ENCODE data around the gene IQGAP3. TPM values are rescaled to one million over a fixed set of nuclear protein-coding genes. Genes with fewer than 3 reads are reported as not detected.
"Not testable (repeated sequence)": the region's sequence is repeated elsewhere in the genome, so short reads cannot be mapped to it uniquely, and the experiment has no call there.

Gene IQGAP3
- total RNA-seq, 1 donor from 2014 or later: 11.8 TPM

GRCh38 chr1:156594190-156594589 is 21.8 kb upstream of the IQGAP3 start:
- no peak for ATAC-seq

DNA sequence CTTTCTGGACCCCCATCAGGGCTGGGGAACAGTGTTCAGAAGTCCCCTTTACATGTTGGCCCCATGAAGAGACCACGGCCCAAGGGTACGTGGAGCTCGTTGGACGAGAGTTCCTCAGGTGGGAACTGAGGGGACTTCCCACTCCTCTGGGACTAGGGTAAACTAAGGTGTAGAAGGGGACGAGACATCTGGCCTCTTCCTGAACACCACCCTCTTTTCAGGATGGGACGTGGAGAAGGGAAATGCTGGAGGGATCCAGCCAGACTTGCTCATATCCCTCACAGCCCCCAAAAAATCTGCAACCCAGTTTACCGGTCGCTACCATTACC is 21.3 kb upstream of the IQGAP3 start:
- no peak for ATAC-seq

DNA sequence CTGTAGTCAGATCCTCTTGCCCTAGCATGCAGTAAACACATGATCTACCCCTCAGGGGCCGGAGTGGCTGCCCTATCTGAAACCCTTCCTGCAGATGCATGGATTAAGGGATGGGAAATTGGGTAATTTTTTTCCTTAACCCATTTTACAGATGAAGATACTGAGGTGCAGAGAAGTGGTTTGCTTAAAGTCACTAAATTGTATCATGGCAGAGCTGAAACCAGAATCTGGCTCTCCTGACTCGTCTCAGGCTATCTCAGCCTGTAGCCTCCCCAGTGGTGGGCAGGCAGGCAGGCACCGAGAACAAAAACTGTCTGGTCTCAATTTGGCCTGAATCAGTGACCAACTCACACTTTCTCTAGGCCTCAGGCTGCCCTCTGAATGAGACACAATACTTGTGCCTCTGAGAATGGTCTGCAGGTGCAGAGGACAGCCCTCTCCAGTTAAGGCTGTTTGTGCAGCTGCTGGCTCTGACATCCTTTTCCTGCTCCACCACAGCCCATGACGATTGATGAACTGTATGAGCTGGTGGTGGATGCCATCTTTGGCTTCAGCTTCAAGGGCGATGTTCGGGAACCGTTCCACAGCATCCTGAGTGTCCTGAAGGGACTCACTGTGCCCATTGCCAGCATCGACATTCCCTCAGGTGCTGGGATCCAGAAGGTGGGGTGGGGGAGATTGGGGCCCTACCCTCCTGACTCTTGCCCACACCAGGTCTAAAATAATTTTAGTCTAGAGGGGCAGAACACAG is 20.7 kb upstream of the IQGAP3 start:
- ATAC-seq: peak; percentile 19

DNA sequence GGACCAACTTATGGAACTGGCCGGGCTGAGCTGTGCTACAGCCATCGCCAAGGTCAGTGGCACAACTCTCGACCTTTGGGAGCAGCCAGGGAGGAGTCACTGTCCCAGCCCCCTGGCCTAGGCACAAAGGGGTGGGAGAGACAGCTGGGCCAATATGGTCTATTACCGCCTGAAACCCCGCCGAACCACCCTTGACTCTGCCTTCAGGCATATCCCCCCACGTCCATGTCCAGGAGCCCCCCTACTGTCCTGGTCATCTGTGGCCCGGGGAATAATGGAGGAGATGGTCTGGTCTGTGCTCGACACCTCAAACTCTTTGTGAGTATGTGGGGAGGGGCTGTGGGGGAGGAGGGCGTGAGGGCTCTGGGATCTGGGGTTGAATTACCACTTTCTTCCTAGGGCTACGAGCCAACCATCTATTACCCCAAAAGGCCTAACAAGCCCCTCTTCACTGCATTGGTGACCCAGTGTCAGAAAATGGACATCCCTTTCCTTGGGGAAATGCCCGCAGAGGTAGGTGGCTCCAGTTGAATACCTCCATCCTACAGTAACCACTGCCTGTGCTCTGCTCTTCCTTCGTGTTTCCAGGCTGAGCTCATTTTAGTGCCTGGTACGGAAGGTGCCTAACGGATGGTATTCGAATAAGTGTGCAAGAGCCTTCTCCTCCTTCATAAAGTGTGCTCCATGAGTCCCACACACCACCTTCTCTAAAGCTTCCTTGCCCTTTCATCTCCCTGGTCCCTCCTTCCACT is 20.0 kb upstream of the IQGAP3 start:
- ATAC-seq: peak; percentile 2

- peak; percentile 87 for ATAC-seq
These were observed 19.2 kb upstream of the IQGAP3 start, which contains the start of gene NAXE for GRCh38 chr1:156591432-156592157. Gene NAXE, plus strand, starts transcription at chr1:156591776. Its CDS starts 29 bp downstream, at chr1:156591805.

DNA sequence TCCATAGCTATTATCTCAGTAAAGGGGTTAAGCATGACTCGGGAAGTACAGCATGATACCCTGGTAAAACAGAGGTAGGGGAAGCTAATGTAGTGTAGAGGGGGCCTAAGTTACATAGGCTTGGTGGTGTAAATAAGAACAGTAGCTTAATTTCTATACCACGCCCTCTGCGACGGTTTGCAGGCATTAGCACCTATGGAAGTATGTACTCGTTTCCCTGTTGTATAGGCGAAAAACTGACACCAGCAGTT is 18.7 kb upstream of the IQGAP3 start:
- ATAC-seq: no peak

- no peak for ATAC-seq
These were observed 18.2 kb upstream of the IQGAP3 start for GRCh38 chr1:156590326-156591180.

GRCh38 chr1:156589546-156589945 is 17.2 kb upstream of the IQGAP3 start:
- no peak for ATAC-seq

DNA sequence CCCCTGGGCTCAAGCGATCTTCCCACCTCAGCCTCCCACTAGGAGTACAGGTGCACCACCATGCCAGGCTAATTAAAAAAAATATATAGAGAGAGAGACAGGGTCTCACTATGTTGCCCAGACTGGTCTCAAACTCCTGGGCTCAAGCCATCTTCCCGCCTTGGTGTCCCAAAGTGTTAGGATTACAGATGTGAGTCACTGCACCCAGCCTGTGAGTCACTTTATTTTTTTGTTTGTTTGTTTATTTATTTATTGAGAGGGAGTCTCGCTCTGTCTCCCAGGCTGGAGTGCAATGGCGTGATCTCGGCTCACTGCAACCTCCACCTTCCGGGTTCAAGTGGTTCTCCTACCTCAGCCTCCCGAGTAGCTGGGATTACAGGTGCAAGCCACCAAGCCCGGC is 15.6 kb upstream of the IQGAP3 start:
- not testable (repeated sequence) for ATAC-seq

DNA sequence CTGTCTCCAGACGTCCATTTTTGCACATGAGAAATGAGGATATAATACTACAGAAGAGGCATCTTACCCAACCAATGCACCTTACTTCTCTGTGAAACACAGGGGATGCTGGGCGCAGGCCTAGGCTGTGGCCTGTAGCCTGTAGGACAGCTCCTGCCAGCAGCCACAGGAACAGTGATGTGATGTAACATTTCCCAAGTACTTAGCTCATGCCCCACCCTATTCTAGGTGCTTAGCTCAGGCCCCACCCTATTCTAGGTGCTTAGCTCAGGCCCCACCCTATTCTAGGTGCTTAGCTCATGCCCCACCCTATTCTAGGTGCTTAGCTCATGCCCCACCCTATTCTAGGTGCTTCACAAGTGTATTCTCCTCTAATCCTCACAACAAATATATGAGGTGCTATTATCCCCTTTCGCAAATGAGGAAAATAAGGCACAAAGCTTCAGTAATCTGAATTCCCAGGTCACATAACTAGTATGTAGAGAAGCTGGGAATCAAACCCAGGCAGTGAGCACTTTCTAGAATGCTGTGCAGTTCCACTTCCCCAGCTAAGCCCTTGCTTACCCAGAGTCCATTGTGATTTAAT is 14.6 kb upstream of the IQGAP3 start:
- ATAC-seq: peak; percentile 84

GRCh38 chr1:156586323-156586722 is 14.0 kb upstream of the IQGAP3 start:
- ATAC-seq: peak; percentile 4

DNA sequence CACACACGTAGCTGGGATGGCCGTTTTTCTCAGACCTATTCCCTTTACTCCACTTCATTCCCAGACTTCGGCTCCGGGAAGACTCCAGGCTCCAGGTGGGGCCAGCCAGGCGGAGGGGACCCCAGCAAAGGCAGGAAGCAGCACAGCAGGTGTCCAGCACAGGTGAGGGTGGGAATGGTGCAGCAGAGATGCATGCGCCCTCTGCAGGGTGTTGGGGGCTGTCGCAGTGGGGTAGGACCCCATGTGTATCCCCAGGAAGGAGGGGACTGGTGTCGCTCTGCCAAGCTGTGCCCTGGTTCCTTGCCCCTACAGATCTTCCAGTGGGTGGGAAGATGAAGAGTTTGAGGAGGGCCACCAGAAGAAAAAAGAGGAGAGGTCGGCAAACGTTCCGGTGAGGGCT is 12.4 kb upstream of the IQGAP3 start:
- ATAC-seq: no peak

GRCh38 chr1:156583821-156584622 is 11.7 kb upstream of the IQGAP3 start:
- ATAC-seq: peak; percentile 48

DNA sequence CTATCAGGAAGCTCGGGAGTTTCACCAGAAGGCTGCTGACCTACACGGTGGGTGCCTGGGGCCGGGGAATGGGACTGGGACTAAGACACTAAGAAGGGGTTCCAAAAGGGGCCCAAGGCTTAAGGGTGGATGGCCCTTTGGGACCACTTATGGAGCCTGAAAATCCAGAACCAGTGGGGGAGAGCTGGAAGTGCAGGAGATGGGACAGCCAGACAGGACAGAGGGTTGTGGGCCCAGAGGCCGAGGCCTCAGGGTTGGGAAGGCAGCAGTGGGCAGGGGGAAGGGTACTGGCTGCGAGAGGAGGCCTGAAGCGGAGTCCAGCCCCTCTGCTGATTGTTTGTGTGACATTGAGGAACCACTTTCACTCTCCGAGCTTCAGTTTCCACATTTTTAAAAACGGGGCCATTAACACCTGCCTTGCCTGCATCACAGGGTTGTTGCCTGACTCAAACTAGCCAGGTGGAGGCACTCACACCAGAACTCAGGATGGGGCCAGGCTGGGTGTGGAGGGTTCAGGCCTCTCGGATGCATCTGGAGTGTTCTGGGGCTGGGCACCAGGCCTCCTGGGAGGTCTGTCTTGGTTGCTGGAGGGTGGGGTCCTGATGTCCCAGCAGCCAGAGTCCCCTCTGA is 10.1 kb upstream of the IQGAP3 start:
- ATAC-seq: no peak

- no peak for ATAC-seq
These were observed 9.5 kb upstream of the IQGAP3 start for GRCh38 chr1:156581661-156582387.

DNA sequence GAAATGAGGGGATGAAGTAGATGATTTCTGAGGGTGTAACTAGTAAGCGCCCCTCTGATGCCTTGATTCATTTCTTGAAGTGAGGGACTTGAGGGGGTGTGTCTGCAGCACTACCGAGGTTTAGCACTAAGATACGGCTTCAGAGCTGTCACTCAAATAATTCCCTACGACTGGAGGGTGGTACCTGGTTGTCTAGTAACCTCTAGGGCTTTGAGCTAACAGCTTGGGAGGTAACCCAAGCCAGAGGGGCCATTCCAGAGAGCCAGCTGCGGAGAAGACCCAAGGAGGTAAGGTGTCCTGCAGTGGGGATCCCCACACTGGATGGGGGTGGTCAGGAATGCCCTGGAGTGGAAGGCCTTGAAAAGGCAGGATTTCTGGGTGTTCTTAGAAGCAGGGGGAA is 7.1 kb upstream of the IQGAP3 start, which contains the start of gene TTC24:
TTC24 (plus strand) TSS at position 252 of the 400 bp plus-strand sequence. CDS start 1,642 bp downstream, outside the sequence.
- no peak for ATAC-seq

GRCh38 chr1:156578055-156578454 is 5.7 kb upstream of the IQGAP3 start:
- no peak for ATAC-seq

DNA sequence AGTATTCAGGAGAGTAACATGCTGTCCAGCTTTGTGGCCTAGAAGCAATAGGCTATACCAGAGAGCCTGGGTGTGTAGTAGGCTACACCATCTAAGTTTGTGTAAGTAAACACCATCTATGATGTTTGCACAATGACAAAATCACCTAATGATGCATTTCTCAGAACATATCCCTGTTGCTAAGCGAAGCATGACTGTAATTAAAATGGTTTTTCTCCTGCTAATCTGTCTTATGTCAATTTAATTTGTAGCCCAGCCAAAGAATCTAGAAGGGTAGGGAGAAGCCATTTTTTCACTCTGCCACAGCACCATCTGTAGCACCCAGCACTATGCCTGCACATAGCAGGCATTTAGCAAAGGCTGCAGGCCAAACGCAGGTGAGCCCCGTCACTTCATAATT is 5.2 kb upstream of the IQGAP3 start:
- ATAC-seq: no peak

DNA sequence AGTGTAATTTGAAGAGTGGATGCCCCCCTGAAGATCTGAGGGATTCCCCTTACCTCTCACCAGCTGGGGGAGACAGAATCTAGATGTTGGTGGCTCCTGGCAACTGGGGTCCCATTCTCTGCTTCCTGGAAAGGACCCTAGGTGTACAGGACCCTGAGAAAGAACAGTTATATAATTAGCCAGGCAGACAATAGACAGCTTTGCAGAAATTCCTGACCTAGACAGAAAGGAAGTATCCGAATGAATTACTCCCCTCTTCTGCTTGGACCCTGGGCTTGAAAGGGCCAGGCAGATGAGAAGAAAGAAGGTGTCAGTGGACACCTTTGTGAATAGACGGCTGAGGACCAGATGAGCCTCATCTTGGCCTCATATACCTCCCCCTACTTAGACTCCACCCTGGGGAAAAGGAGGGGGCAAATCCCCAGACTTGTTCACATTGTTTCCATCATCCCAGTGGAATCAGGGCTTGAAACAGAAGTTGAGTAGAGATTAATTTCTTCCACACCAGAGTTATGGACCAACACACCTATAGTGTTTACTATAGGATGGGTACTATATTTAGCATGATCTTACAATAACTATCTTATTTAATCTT is 1.8 kb upstream of the IQGAP3 start:
- ATAC-seq: no peak

- ATAC-seq: no peak
These were observed 276 bp upstream of the IQGAP3 start for GRCh38 chr1:156572663-156573018.
